ENCODE results near the gene MXRA8. TPM values are rescaled to one million over a fixed set of nuclear protein-coding genes. Genes with fewer than 3 reads are reported as not detected.

Gene MXRA8
- total RNA-seq, 4 donors from 2014 or later, result 18.6 to 43.5 (median 21.9) TPM

- peak within 1 kb of the TSS; percentile 90 for H3K27ac ChIP-seq
- H3K4me3 ChIP-seq, result peak within 1 kb of the TSS; percentile 81
- H3K27me3 ChIP-seq, result peaks cover 14% of the 10 kb centered on the region
- H3K9me3 ChIP-seq, result no peaks in the 10 kb centered on the region
- WGBS, result no CpG with 5 or more reads among the region's 122 CpGs
- no peak for DNase-seq (ENCODE audit: low spot score in 2 of 2)
- no peaks in the 10 kb centered on the region for H3K36me3 ChIP-seq
- peaks cover 74% of the 10 kb centered on the region for H3K4me1 ChIP-seq
- TF ChIP-seq POLR2A (IDR thresholded peaks at IDR 0.05), result no peak
- no peak for TF ChIP-seq POLR2AphosphoS5 (IDR thresholded peaks at IDR 0.05)
- peak in 1 of 2 donors; percentile 56 for TF ChIP-seq CTCF (IDR thresholded peaks at IDR 0.05)
Observed at GRCh38 chr1:1349256-1350012, 8.9 kb downstream of the MXRA8 start, which contains the start of gene DVL1. TSS of gene DVL1 (minus strand) at chr1:1349418. CDS start at chr1:1349065, 353 bp downstream.

- Histone ChIP-seq H3K9me3 (no peaks in the 10 kb centered on the region), H3K36me3 (no peaks in the 10 kb centered on the region), H3K27me3 (peaks cover 7% of the 10 kb centered on the region), H3K4me1 (peaks cover 74% of the 10 kb centered on the region), H3K27ac (peak overlapping the region; percentile 71), H3K4me3 (peak overlapping the region; percentile 81)
- 0% methylated on average over 6 of the region's 109 CpGs for WGBS
- no peak for DNase-seq (ENCODE audit: low spot score in 2 of 2)
- TF ChIP-seq POLR2AphosphoS5 (IDR thresholded peaks at IDR 0.05) (no peak), POLR2A (IDR thresholded peaks at IDR 0.05) (no peak), CTCF (IDR thresholded peaks at IDR 0.05) (no peak), EP300 (IDR thresholded peaks at IDR 0.05) (no peak)
Observed at GRCh38 chr1:1348420-1349255, 9.7 kb downstream of the MXRA8 start.

- no peaks in the 10 kb centered on the region for H3K27me3 ChIP-seq
- no peaks in the 10 kb centered on the region for H3K36me3 ChIP-seq
- WGBS, result 14% methylated on average over 9 of the region's 26 CpGs
- peak overlapping the region; percentile 71 for H3K27ac ChIP-seq
- TF ChIP-seq CTCF (IDR thresholded peaks at IDR 0.05) (no peak), POLR2A (IDR thresholded peaks at IDR 0.05) (no peak), EP300 (IDR thresholded peaks at IDR 0.05) (no peak), POLR2AphosphoS5 (IDR thresholded peaks at IDR 0.05) (no peak)
- DNase-seq (ENCODE audit: low spot score in 2 of 2), result no peak
- H3K9me3 ChIP-seq, result no peaks in the 10 kb centered on the region
- H3K4me3 ChIP-seq, result peak overlapping the region; percentile 81
- peaks cover 69% of the 10 kb centered on the region for H3K4me1 ChIP-seq
Observed at GRCh38 chr1:1347663-1348419, 10.5 kb downstream of the MXRA8 start.

- H3K36me3 ChIP-seq, result no peaks in the 10 kb centered on the region
Observed at GRCh38 chr1:1347026-1347595, 11.2 kb downstream of the MXRA8 start.

More at GRCh38 chr1:1347026-1347595, 11.2 kb downstream of the MXRA8 start:
- Histone ChIP-seq H3K27me3 (no peaks in the 10 kb centered on the region), H3K4me1 (peaks cover 62% of the 10 kb centered on the region), H3K9me3 (no peaks in the 10 kb centered on the region), H3K4me3 (peak overlapping the region; percentile 81), H3K27ac (peak overlapping the region; percentile 71)
- TF ChIP-seq CTCF (IDR thresholded peaks at IDR 0.05) (no peak), POLR2A (IDR thresholded peaks at IDR 0.05) (no peak), POLR2AphosphoS5 (IDR thresholded peaks at IDR 0.05) (no peak), EP300 (IDR thresholded peaks at IDR 0.05) (no peak)
- 74% methylated on average over 7 of the region's 10 CpGs for WGBS
- DNase-seq (ENCODE audit: low spot score in 2 of 2), result no peak
